K562 (cell line): ENCODE results near the gene MRPS5. TPM values are rescaled to one million over a fixed set of nuclear protein-coding genes. Genes with fewer than 3 reads are reported as not detected.

Experiments
- BACH1 ChIP-seq: fragments of 200-800 bp; sonication (Bioruptor generic); IDR thresholded peaks from 2 replicates; pipeline ENCODE4 v1.6.1; 2016; ENCODE audit warnings: missing genetic modification characterization, missing compliant biosample characterization
- CREM ChIP-seq: IDR thresholded peaks from 2 replicates; pipeline ENCODE4 v1.6.1; 2014; ENCODE audit warnings: antibody characterized with exemption, low read depth
- E2F6 ChIP-seq, 2 experiments: IDR thresholded peaks; 2 replicates each; pipeline ENCODE4 v1.6.1; 2011; ENCODE audit warnings: borderline replicate concordance in 1 of 2, control low read depth in 1 of 2, low read depth in 1 of 2, low read length in 1 of 2, mild to moderate bottlenecking in 1 of 2, mixed read lengths in 1 of 2, moderate library complexity in 1 of 2; ENCODE audit not compliant: insufficient read depth in 1 of 2, insufficient read length in 1 of 2, poor library complexity in 1 of 2, severe bottlenecking in 1 of 2; ENCODE audit errors: extremely low read depth in 1 of 2
- EP400 ChIP-seq: fragments of 450-650 bp; IDR thresholded peaks from 2 replicates; pipeline ENCODE4 v1.6.1; 2017; ENCODE audit warnings: antibody characterized with exemption, mild to moderate bottlenecking, moderate library complexity
- ETV1 ChIP-seq: fragments of 450-650 bp; conservative IDR thresholded peaks from 2 replicates; pipeline ENCODE4 v1.6.1; 2016; ENCODE audit warnings: missing genetic modification characterization, control low read depth, low read depth, missing compliant biosample characterization
- ETV5 ChIP-seq: sonication (generic); formaldehyde crosslinking; IDR thresholded peaks from 2 replicates; pipeline ENCODE4 v1.4.0; 2020; ENCODE audit warnings: low read depth, mild to moderate bottlenecking, missing genetic modification reagents
- HDGF ChIP-seq: fragments of 450-650 bp; IDR thresholded peaks from 2 replicates; pipeline ENCODE4 v1.6.1; 2016
- HSF4 ChIP-seq: fragments of 250-450 bp; sonication (Bioruptor Pico); IDR thresholded peaks from 2 replicates; pipeline ENCODE4 v2.1.2; 2022; ENCODE audit warnings: mild to moderate bottlenecking, moderate library complexity, borderline replicate concordance
- JUN ChIP-seq, 2 experiments: sonication (generic) in 1 of 2; formaldehyde crosslinking in 1 of 2; IDR thresholded peaks; 2 replicates each; pipeline versions ENCODE4 v1.6.1 to v1.8.0; 2012 to 2022; ENCODE audit warnings: borderline replicate concordance in 2 of 2, mild to moderate bottlenecking in 2 of 2, improper control_type of control experiment in 1 of 2, low read depth in 1 of 2, low read length in 1 of 2, missing genetic modification reagents in 1 of 2
- JUND ChIP-seq, 2 experiments: IDR thresholded peaks; 2 replicates in 1 of 2; 3 replicates in 1 of 2; pipeline ENCODE4 v1.6.1; 2011; ENCODE audit warnings: borderline replicate concordance in 2 of 2, low read depth in 2 of 2, low read length in 2 of 2, improper control_type of control experiment in 1 of 2, missing biosample characterization in 1 of 2, missing genetic modification characterization in 1 of 2, missing genetic modification reagents in 1 of 2
- KHSRP ChIP-seq: fragments of 450-650 bp; IDR thresholded peaks from 2 replicates; pipeline ENCODE4 v1.6.1; 2017
- KLF13 ChIP-seq: fragments of 450-650 bp; IDR thresholded peaks from 2 replicates; pipeline ENCODE4 v1.6.1; 2016; ENCODE audit warnings: missing genetic modification characterization, low read depth, mild to moderate bottlenecking, missing compliant biosample characterization, moderate library complexity, borderline replicate concordance
- MAFK ChIP-seq: IDR thresholded peaks from 2 replicates; pipeline ENCODE4 v1.6.1; 2011; ENCODE audit warnings: low read length, improper control_type of control experiment
- MBD2 ChIP-seq: sonication (generic); IDR thresholded peaks from 2 replicates; pipeline ENCODE4 v1.6.1; 2016; ENCODE audit warnings: low read depth, borderline replicate concordance
- NBN ChIP-seq: fragments of 450-650 bp; IDR thresholded peaks from 2 replicates; pipeline ENCODE4 v1.6.1; 2016; ENCODE audit warnings: low read depth, mild to moderate bottlenecking
- NCOA1 ChIP-seq: fragments of 450-650 bp; IDR thresholded peaks from 2 replicates; pipeline ENCODE4 v1.6.1; 2016; ENCODE audit warnings: low read depth
- PCBP1 ChIP-seq: fragments of 200-400 bp; formaldehyde crosslinking; IDR thresholded peaks from 2 replicates; pipeline ENCODE4 v1.6.1; 2018; ENCODE audit warnings: mild to moderate bottlenecking, low read depth, low read length; ENCODE audit not compliant: poor library complexity, severe bottlenecking
- PHF21A ChIP-seq: fragments of 450-650 bp; IDR thresholded peaks from 2 replicates; pipeline ENCODE4 v1.6.1; 2017; ENCODE audit warnings: low read depth, borderline replicate concordance
- PHF8 ChIP-seq: fragments of 200-600 bp; sonication (generic); IDR thresholded peaks from 2 replicates; pipeline ENCODE4 v1.6.1; 2012; ENCODE audit warnings: mixed run types, mild to moderate bottlenecking, inconsistent platforms, low read length, moderate library complexity, borderline replicate concordance
- RBBP5 ChIP-seq: fragments of 200-600 bp; sonication (generic); IDR thresholded peaks from 2 replicates; pipeline ENCODE4 v1.6.1; 2012; ENCODE audit warnings: borderline replicate concordance, mild to moderate bottlenecking, low read length, control low read depth, inconsistent platforms; ENCODE audit not compliant: insufficient read depth, poor library complexity, severe bottlenecking
- SIN3B ChIP-seq: fragments of 450-650 bp; IDR thresholded peaks from 2 replicates; pipeline ENCODE4 v1.6.1; 2017; ENCODE audit warnings: low read depth, mild to moderate bottlenecking, moderate library complexity
- SMARCB1 ChIP-seq: IDR thresholded peaks from 2 replicates; pipeline ENCODE4 v1.6.1; 2011; ENCODE audit warnings: improper control_type of control experiment, low read depth; ENCODE audit not compliant: insufficient read length
- ZBTB12 ChIP-seq: fragments of 250-450 bp; sonication (Bioruptor Pico); IDR thresholded peaks from 2 replicates; pipeline ENCODE4 v1.4.0; 2020
- ZNF143 ChIP-seq: sonication (generic); formaldehyde crosslinking; IDR thresholded peaks from 2 replicates; pipeline ENCODE4 v1.9.0; 2022; ENCODE audit warnings: mild to moderate bottlenecking, missing genetic modification reagents
- ZNF586 ChIP-seq: fragments of 450-650 bp; formaldehyde crosslinking; conservative IDR thresholded peaks from 2 replicates; pipeline ENCODE4 v1.4.0; 2020; ENCODE audit warnings: mild to moderate bottlenecking, moderate library complexity
- polyA plus RNA-seq, 8 experiments: library from polyadenylated mRNA; depleted of rRNA in 4 of 8; stranded (reverse) in 5 of 8; unstranded in 3 of 8; fragments of >200 nt; fragmentation: Nextera tagmentation in 2 of 8; fragmentation: Illumina TruSeq in 1 of 8; extraction: Ambion mirVana in 2 of 8; extraction: Trizol in 1 of 8; gene quantifications; 2 replicates each; pipeline versions ENCODE4 v1.2.1 to v1.2.3, GENCODE V29; 2011 to 2014; ENCODE audit warnings: inconsistent platforms in 1 of 8, missing spikeins in 1 of 8
- total RNA-seq, 7 experiments: library from RNA; depleted of rRNA in 6 of 7; stranded (reverse); fragments of >200 nt in 6 of 7; fragmentation: Illumina TruSeq in 2 of 7; extraction: Trizol in 2 of 7; gene quantifications; 2 replicates each; pipeline versions ENCODE4 v1.2.1 to v1.2.3, GENCODE V29; 2011 to 2021; ENCODE audit warnings: low replicate concordance in 1 of 7

Gene MRPS5
- total and polyA plus RNA-seq, 9 of the 15 experiments (the other 6 are each of a cell fraction or from before 2014, with no cell fraction given), result 85.0 to 162 (median 118) TPM

GRCh38 chr2:95165371-95166064 lies 43.9 kb upstream of the MRPS5 start, which contains the start of gene ZNF2 (continued):
- TF ChIP-seq ZNF143 (CRISPR knock-in tag) (peak; percentile 96), ZBTB12 (CRISPR knock-in tag) (peak; percentile 95), KHSRP (peak; percentile 56; the same call in 1 of the 2 replicates), EP400 (peak; percentile 97), ETV5 (peak; percentile 82; the same call in 1 of the 2 replicates), NBN (0 out of 2 replicates have a peak, but pooled peaks have one; percentile 46), KLF13 (tag) (peak; percentile 34; the same call in 1 of the 2 replicates), BACH1 (tag) (peak; percentile 68; the same call in 1 of the 2 replicates), JUN (IDR thresholded peaks at IDR 0.05; ENCODE audit: borderline replicate concordance, low read depth, low read length) (peak; percentile 39; the same call in 1 of the 2 replicates), JUN (CRISPR knock-in tag; IDR thresholded peaks at IDR 0.05; ENCODE audit: borderline replicate concordance) (no peak), HSF4 (no peak), RBBP5 (peak; percentile 94), JUND (IDR thresholded peaks at IDR 0.05; ENCODE audit: borderline replicate concordance, low read depth, low read length) (peak; percentile 47), JUND (tag; IDR thresholded peaks at IDR 0.05; ENCODE audit: borderline replicate concordance, low read depth, low read length) (no peak; the same call in 2 of the 3 replicates), E2F6 (IDR thresholded peaks at IDR 0.05; ENCODE audit: borderline replicate concordance in 1 of 2, extremely low read depth in 1 of 2, insufficient read depth in 1 of 2, insufficient read length in 1 of 2, low read depth in 1 of 2, low read length in 1 of 2, poor library complexity in 1 of 2, severe bottlenecking in 1 of 2) (peak in 1 of 2 experiments; percentile 7), MBD2 (peak; percentile 91), ZNF586 (CRISPR knock-in tag) (no peak), CREM (peak; percentile 99), SMARCB1 (no peak), MAFK (peak; percentile 29; the same call in 1 of the 2 replicates), PCBP1 (no peak), PHF21A (no peak), NCOA1 (peak; percentile 64; the same call in 1 of the 2 replicates), ETV1 (tag) (peak; percentile 56), SIN3B (peak; percentile 96), HDGF (0 out of 2 replicates have a peak, but pooled peaks have one; percentile 11), PHF8 (peak; percentile 99)
